Endothelial cell of umbilical vein (primary cell): ENCODE data around the gene NUS1.
"Not testable (repeated sequence)": the region's sequence is repeated elsewhere in the genome, so short reads cannot be mapped to it uniquely, and the experiment has no call there.

ENCODE experiments used
- POLR2A ChIP-seq: IDR thresholded peaks from 2 replicates; pipeline ENCODE4 v1.6.1; 2012; ENCODE audit warnings: low read depth, mild to moderate bottlenecking, control low read depth, low read length
- TF ChIP-seq, protein P1 (sequence below), 2 donors: IDR thresholded peaks; 1 replicate in 1 of 2; 2 replicates in 1 of 2; pipeline ENCODE4 v1.5.1; 2011; ENCODE audit warnings: low read length in 2 of 2, mild to moderate bottlenecking in 2 of 2, moderate library complexity in 2 of 2, control low read depth in 1 of 2, inconsistent platforms in 1 of 2, low read depth in 1 of 2; ENCODE audit not compliant: insufficient read depth in 1 of 2; ENCODE audit errors: extremely low read depth in 1 of 2

GRCh38 chr6:117651984-117652383, 23.3 kb upstream of the NUS1 start:
- not testable (repeated sequence) for TF ChIP-seq POLR2A
- TF ChIP-seq, protein P1, sequence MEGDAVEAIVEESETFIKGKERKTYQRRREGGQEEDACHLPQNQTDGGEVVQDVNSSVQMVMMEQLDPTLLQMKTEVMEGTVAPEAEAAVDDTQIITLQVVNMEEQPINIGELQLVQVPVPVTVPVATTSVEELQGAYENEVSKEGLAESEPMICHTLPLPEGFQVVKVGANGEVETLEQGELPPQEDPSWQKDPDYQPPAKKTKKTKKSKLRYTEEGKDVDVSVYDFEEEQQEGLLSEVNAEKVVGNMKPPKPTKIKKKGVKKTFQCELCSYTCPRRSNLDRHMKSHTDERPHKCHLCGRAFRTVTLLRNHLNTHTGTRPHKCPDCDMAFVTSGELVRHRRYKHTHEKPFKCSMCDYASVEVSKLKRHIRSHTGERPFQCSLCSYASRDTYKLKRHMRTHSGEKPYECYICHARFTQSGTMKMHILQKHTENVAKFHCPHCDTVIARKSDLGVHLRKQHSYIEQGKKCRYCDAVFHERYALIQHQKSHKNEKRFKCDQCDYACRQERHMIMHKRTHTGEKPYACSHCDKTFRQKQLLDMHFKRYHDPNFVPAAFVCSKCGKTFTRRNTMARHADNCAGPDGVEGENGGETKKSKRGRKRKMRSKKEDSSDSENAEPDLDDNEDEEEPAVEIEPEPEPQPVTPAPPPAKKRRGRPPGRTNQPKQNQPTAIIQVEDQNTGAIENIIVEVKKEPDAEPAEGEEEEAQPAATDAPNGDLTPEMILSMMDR (IDR thresholded peaks at IDR 0.05; ENCODE audit: extremely low read depth in 1 of 2, insufficient read depth in 1 of 2, low read depth in 1 of 2, low read length in 2 of 2) = not testable (repeated sequence)
